Thyroid gland (tissue), 4 donors: ENCODE measurements around the gene DLGAP1.

ENCODE experiments used
- POLR2A ChIP-seq, 2 donors: fragments of 450-650 bp; IDR thresholded peaks; one replicate each; pipeline ENCODE4 v1.6.1; 2017; ENCODE audit warnings: antibody characterized with exemption in 2 of 2, mild to moderate bottlenecking in 2 of 2, moderate library complexity in 1 of 2
- TF ChIP-seq, protein P1 (sequence below), 6 experiments: fragments of 200-600 bp in 3 of 6; fragments of 450-650 bp in 3 of 6; sonication (generic) in 3 of 6; IDR thresholded peaks; one replicate each; pipeline ENCODE4 v1.5.1; 2016 to 2019; ENCODE audit warnings: antibody characterized with exemption in 6 of 6, mild to moderate bottlenecking in 2 of 6, inconsistent platforms in 1 of 6, moderate library complexity in 1 of 6

DNA sequence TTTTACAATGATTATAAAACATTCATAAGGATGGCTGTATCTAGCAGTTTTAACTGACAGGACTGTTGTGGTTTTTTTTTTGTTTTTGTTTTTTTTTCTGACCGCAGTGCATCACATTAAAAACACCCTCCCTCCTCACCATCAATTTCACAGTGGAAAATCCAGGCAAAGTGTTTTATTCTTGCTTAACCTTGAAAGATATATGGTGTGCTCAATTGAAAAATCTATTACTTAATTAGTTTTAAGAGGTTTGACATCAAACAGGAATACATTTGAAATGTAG, 250.7 kb downstream of the DLGAP1 start:
- TF ChIP-seq, protein P1, sequence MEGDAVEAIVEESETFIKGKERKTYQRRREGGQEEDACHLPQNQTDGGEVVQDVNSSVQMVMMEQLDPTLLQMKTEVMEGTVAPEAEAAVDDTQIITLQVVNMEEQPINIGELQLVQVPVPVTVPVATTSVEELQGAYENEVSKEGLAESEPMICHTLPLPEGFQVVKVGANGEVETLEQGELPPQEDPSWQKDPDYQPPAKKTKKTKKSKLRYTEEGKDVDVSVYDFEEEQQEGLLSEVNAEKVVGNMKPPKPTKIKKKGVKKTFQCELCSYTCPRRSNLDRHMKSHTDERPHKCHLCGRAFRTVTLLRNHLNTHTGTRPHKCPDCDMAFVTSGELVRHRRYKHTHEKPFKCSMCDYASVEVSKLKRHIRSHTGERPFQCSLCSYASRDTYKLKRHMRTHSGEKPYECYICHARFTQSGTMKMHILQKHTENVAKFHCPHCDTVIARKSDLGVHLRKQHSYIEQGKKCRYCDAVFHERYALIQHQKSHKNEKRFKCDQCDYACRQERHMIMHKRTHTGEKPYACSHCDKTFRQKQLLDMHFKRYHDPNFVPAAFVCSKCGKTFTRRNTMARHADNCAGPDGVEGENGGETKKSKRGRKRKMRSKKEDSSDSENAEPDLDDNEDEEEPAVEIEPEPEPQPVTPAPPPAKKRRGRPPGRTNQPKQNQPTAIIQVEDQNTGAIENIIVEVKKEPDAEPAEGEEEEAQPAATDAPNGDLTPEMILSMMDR (IDR thresholded peaks at IDR 0.05) = no peak
- no peak for TF ChIP-seq POLR2A (IDR thresholded peaks at IDR 0.05)
